PFSK-1 (cell line): ENCODE measurements around the gene CLDN11.

Source experiments
- FOXP2 ChIP-seq: optimal IDR thresholded peaks from 2 replicates; pipeline ENCODE3; 2011; ENCODE audit warnings: borderline replicate concordance, control low read depth, inconsistent platforms; ENCODE audit not compliant: insufficient read depth; ENCODE audit errors: extremely low read length, extremely low read depth
- POLR2AphosphoS5 ChIP-seq: IDR thresholded peaks from 2 replicates; pipeline ENCODE4 v1.6.1; 2012; ENCODE audit warnings: low read depth, mild to moderate bottlenecking, control low read depth, low read length, moderate library complexity
- SIN3A ChIP-seq: IDR thresholded peaks from 2 replicates; pipeline ENCODE4 v1.6.1; 2012; ENCODE audit warnings: mild to moderate bottlenecking, low read length, moderate library complexity, borderline replicate concordance; ENCODE audit not compliant: insufficient read depth
- TAF1 ChIP-seq: IDR thresholded peaks from 2 replicates; pipeline ENCODE4 v1.6.1; 2012; ENCODE audit warnings: low read length, control low read depth, borderline replicate concordance; ENCODE audit not compliant: insufficient read depth
- TF ChIP-seq, protein P1 (sequence below), 2 experiments: IDR thresholded peaks; 2 replicates each; pipeline versions ENCODE4 v1.6.1 to v1.8.0; 2011 to 2012; ENCODE audit warnings: low read depth in 2 of 2, low read length in 2 of 2, control low read depth in 1 of 2, inconsistent platforms in 1 of 2, mild to moderate bottlenecking in 1 of 2, moderate library complexity in 1 of 2; ENCODE audit not compliant: insufficient read depth in 1 of 2

The CLDN11 gene

GRCh38 chr3:170480111-170480510 lies 61.4 kb downstream of the CLDN11 start:
- TF ChIP-seq POLR2AphosphoS5 = no peak
- TF ChIP-seq TAF1 = no peak
- no peak for TF ChIP-seq FOXP2
- TF ChIP-seq SIN3A = no peak
- TF ChIP-seq, protein P1, sequence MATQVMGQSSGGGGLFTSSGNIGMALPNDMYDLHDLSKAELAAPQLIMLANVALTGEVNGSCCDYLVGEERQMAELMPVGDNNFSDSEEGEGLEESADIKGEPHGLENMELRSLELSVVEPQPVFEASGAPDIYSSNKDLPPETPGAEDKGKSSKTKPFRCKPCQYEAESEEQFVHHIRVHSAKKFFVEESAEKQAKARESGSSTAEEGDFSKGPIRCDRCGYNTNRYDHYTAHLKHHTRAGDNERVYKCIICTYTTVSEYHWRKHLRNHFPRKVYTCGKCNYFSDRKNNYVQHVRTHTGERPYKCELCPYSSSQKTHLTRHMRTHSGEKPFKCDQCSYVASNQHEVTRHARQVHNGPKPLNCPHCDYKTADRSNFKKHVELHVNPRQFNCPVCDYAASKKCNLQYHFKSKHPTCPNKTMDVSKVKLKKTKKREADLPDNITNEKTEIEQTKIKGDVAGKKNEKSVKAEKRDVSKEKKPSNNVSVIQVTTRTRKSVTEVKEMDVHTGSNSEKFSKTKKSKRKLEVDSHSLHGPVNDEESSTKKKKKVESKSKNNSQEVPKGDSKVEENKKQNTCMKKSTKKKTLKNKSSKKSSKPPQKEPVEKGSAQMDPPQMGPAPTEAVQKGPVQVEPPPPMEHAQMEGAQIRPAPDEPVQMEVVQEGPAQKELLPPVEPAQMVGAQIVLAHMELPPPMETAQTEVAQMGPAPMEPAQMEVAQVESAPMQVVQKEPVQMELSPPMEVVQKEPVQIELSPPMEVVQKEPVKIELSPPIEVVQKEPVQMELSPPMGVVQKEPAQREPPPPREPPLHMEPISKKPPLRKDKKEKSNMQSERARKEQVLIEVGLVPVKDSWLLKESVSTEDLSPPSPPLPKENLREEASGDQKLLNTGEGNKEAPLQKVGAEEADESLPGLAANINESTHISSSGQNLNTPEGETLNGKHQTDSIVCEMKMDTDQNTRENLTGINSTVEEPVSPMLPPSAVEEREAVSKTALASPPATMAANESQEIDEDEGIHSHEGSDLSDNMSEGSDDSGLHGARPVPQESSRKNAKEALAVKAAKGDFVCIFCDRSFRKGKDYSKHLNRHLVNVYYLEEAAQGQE (IDR thresholded peaks at IDR 0.05; ENCODE audit: insufficient read depth in 1 of 2, low read depth in 2 of 2, low read length in 2 of 2) = no peak

DNA sequence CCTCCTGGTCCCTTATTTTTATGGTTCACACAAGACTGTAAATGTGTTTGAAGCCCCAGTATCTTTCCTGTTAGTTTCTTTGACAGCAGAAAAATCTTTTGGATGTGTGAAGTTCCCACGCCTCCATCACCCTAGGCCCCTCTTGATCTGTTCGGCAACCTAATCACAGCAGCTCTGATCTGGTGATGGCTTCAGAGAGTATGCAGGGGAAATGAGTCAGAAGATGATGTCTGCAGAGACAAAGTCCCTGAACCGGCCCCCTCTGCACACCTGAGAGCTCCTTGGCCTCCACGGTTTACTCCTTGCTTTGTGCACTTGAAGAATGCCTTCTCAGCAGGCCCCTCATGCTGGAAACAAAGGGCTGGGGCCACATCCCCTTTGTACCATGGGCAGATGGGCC lies 63.5 kb downstream of the CLDN11 start:
- TF ChIP-seq TAF1 (no peak), POLR2AphosphoS5 (no peak), SIN3A (no peak), FOXP2 (no peak)
- TF ChIP-seq, protein P1 (IDR thresholded peaks at IDR 0.05; ENCODE audit: insufficient read depth in 1 of 2, low read depth in 2 of 2, low read length in 2 of 2) = no peak

DNA sequence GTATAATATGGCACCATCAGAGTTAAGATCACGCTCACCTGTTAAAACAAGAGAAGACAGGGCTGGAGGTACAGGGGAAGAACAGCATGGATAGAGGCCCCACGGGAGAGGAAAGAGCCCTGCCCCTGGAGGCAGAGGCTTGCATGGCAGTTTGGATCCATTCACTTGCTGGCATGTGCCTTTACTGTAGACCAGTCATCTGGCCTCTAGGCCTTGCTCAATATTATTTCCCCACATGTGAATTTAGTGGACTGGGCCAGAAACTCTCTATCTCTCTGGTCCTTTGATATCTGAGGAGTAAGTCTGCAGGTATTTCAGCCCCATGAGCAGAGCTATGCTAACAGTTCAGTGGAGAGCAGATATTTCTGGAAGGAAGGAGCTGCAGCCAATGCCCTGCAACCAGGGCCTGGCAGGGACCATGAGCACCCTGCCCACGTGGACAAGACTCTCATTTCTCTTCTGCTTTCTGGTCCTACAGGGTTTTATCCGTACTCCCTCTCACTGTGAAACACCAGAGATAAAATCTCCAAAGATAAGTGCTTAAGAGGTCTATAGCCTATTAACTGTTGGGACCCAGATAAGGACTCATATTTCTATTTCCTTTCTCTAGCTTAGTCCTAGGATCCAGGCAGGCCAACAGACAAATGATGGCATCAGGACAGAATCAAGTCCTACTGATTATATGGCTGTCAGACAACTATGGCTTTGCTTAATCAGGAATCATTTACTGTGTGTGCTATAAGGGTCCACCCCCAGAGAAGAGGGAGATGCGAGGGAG lies 65.0 kb downstream of the CLDN11 start:
- TF ChIP-seq, protein P1 (IDR thresholded peaks at IDR 0.05; ENCODE audit: insufficient read depth in 1 of 2, low read depth in 2 of 2, low read length in 2 of 2) = no peak
- no peak for TF ChIP-seq FOXP2
- TF ChIP-seq SIN3A = no peak
- TF ChIP-seq TAF1 = no peak
- TF ChIP-seq POLR2AphosphoS5 = no peak
